ENCODE results near the gene MORC2. TPM values are rescaled to one million over a fixed set of nuclear protein-coding genes. Genes with fewer than 3 reads are reported as not detected.

The MORC2 gene
- total RNA-seq, 1 experiment from 2014 or later: 25.4 TPM

GRCh38 chr22:30894371-30894740 lies 74.2 kb downstream of the MORC2 start:
- Histone ChIP-seq H3K4me2 (ENCODE audit: low read length) (no peak overlapping the region), H4K20me1 (ENCODE audit: insufficient read depth) (no peaks in the 10 kb centered on the region), H3K9me2 (ENCODE audit: insufficient read depth) (no peaks in the 10 kb centered on the region), H3K79me2 (ENCODE audit: insufficient read depth, low read length) (no peaks in the 10 kb centered on the region), H3K9ac (ENCODE audit: low read length) (no peak overlapping the region), H3K27me3 (ENCODE audit: insufficient read depth, low read length) (no peaks in the 10 kb centered on the region), H3K4me3 (replicated peaks in 1 of 2; ENCODE audit: low read depth in 1 of 2, low read length in 2 of 2) (no peak overlapping the region), H3K9me3 (ENCODE audit: control insufficient read depth in 1 of 2, insufficient read depth in 1 of 2, low read depth in 1 of 2, low read length in 2 of 2) (no peaks in the 10 kb centered on the region), H3K4me1 (ENCODE audit: control insufficient read depth in 1 of 2, insufficient read depth in 2 of 2, low read length in 2 of 2) (no peaks in the 10 kb centered on the region), H3K27ac (ENCODE audit: low read depth, low read length) (no peak overlapping the region), H2AFZ (ENCODE audit: low read depth, low read length, poor library complexity, severe bottlenecking) (no peak overlapping the region), H3K36me3 (ENCODE audit: control insufficient read depth in 1 of 2, insufficient read depth in 2 of 2, low read length in 2 of 2) (no peaks in the 10 kb centered on the region; a peak in 1 of 4 replicates)
- ChIA-PET CTCF (interaction anchor here (0.7 to 1.4 kb wide), 2 partner anchors 8 kb away, joined by 3 to 5 read pairs; no protein-coding TSS in a partner anchor), POLR2A (no interaction called here), RAD21 (ENCODE audit: low non-redundant PET in 1 of 2, low total read pairs in 2 of 2, uncharacterized antibody in 2 of 2, unreplicated experiment in 2 of 2) (no interaction called here)
- ATAC-seq (no peak), DNase-seq (ENCODE audit: low read depth, low spot score) (no peak)
- TF ChIP-seq, protein P1, sequence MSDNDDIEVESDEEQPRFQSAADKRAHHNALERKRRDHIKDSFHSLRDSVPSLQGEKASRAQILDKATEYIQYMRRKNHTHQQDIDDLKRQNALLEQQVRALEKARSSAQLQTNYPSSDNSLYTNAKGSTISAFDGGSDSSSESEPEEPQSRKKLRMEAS (IDR thresholded peaks at IDR 0.05): no peak
- no peak for TF ChIP-seq CTCF (IDR thresholded peaks at IDR 0.05 in 2 of 3, conservative IDR thresholded peaks at IDR 0.05 in 1 of 3; ENCODE audit: borderline replicate concordance in 1 of 3, insufficient read depth in 1 of 3, low read depth in 2 of 3, low read length in 2 of 3)
- no peak for TF ChIP-seq CBX3 (IDR thresholded peaks at IDR 0.05; ENCODE audit: low read depth)
- TF ChIP-seq RAD21 (IDR thresholded peaks at IDR 0.05; ENCODE audit: low read depth): no peak
- TF ChIP-seq POLR2A (IDR thresholded peaks at IDR 0.05; ENCODE audit: borderline replicate concordance, extremely low read depth, insufficient read depth, insufficient read length): no peak
- TF ChIP-seq EZH2 (IDR thresholded peaks at IDR 0.05): no peak
- TF ChIP-seq ZFX (IDR thresholded peaks at IDR 0.05): no peak
- TF ChIP-seq CEBPB (IDR thresholded peaks at IDR 0.05; ENCODE audit: low read depth): no peak
- no peak for TF ChIP-seq POLR2AphosphoS5 (IDR thresholded peaks at IDR 0.05; ENCODE audit: low read depth, low read length)
- TF ChIP-seq ELF1 (IDR thresholded peaks at IDR 0.05; ENCODE audit: borderline replicate concordance, low read depth): no peak
- no peak for TF ChIP-seq ZNF274 (IDR thresholded peaks at IDR 0.05; ENCODE audit: low read depth, low read length)
- no peak for TF ChIP-seq JUND (IDR thresholded peaks at IDR 0.05)
- no peak for TF ChIP-seq SRF (IDR thresholded peaks at IDR 0.05; ENCODE audit: low read depth)
- intact Hi-C loops (cut with micrococcal nuclease): no loop called here
- BruUV-seq (replicated peaks): no TSS peak
